Measurements from ENCODE around the gene RAVER2. TPM values are rescaled to one million over a fixed set of nuclear protein-coding genes. Genes with fewer than 3 reads are reported as not detected.

The RAVER2 gene
- total and polyA plus RNA-seq, 2 experiments from 2014 or later, result 7.8 to 24.6 TPM

DNA sequence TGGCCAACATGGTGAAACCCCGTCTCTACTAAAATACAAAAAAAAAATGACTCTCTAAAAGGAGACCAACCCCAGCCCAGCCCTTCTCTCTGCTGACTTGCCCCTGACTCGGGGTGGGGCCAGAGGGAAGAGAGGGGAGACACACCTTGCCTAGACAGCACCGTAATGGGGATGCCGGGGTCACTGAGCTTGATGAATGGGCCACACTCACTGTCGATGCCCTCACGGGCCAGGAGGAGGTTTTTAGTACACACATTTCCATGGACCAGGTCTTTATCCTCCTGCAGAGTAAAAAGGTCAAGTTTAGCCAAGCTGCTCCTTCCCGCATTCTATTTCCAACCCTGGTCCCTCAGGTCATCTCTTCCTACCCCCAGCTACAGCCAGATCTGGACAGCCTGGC lies 99.7 kb downstream of the RAVER2 start (continued):
- TF ChIP-seq STAT1 (IDR thresholded peaks at IDR 0.05; ENCODE audit: unreplicated experiment) (no peak), EZH2phosphoT487 (IDR thresholded peaks at IDR 0.05; ENCODE audit: unreplicated experiment) (no peak), POLR2AphosphoS5 (IDR thresholded peaks at IDR 0.05; ENCODE audit: low read depth) (no peak), EZH2 (IDR thresholded peaks at IDR 0.05; ENCODE audit: low read depth, unreplicated experiment) (no peak)

DNA sequence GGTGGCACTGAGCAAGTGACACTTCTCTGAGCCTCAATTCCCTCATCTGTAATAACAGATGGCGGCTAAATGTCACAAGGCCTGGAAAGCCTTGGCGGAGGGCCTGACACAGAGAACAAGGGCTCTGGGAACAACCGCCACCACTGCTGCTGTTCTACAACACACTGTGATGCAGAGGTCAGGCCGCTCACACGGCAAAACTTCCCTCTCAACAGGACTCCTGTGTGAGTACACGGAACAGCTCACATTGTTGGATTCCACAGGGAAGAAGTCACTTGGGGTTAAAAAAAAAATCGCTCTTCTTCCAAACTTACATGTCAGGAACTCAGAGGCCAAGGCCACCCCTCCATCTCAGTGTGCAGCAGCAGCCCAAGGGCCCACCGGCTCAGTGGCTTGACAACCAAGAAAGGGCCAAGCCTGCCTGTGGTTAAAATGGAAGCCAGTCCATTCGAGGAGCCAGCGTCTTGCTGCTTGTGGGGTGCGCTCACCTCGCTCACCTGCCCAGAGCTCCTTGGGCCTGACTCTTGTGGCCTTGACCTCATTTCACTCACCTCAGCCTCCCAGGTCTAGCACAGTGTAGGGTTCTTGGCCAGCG lies 101.1 kb downstream of the RAVER2 start:
- Histone ChIP-seq H3K36me3 (ENCODE audit: insufficient read depth) (no peaks in the 10 kb centered on the region; the same call in 1 of the 2 replicates), H2AFZ (no peak overlapping the region), H3K4me1 (ENCODE audit: insufficient read depth) (no peaks in the 10 kb centered on the region), H3K9me2 (ENCODE audit: insufficient read depth) (0 out of 2 replicates have a peak, but pooled peaks cover 6% of the 10 kb centered on the region), H3K4me2 (no peak overlapping the region), H3K27me3 (ENCODE audit: insufficient read depth) (no peaks in the 10 kb centered on the region), H4K20me1 (replicated peaks; ENCODE audit: insufficient read depth) (no peaks in the 10 kb centered on the region), H3K27ac (ENCODE audit: low read depth) (no peak overlapping the region), H3K79me2 (replicated peaks; ENCODE audit: insufficient read depth) (no peaks in the 10 kb centered on the region), H3F3A (replicated peaks; ENCODE audit: low read depth) (no peaks in the 10 kb centered on the region), H3K4me3 (no peak overlapping the region)
- ATAC-seq (no peak), DNase-seq (ENCODE audit: low spot score) (no peak)
- H3K4me1 Mint-ChIP-seq, result no peaks in the 10 kb centered on the region
- no peak for TF ChIP-seq EZH2phosphoT487 (IDR thresholded peaks at IDR 0.05; ENCODE audit: unreplicated experiment)
- TF ChIP-seq, protein P1, sequence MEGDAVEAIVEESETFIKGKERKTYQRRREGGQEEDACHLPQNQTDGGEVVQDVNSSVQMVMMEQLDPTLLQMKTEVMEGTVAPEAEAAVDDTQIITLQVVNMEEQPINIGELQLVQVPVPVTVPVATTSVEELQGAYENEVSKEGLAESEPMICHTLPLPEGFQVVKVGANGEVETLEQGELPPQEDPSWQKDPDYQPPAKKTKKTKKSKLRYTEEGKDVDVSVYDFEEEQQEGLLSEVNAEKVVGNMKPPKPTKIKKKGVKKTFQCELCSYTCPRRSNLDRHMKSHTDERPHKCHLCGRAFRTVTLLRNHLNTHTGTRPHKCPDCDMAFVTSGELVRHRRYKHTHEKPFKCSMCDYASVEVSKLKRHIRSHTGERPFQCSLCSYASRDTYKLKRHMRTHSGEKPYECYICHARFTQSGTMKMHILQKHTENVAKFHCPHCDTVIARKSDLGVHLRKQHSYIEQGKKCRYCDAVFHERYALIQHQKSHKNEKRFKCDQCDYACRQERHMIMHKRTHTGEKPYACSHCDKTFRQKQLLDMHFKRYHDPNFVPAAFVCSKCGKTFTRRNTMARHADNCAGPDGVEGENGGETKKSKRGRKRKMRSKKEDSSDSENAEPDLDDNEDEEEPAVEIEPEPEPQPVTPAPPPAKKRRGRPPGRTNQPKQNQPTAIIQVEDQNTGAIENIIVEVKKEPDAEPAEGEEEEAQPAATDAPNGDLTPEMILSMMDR (conservative IDR thresholded peaks at IDR 0.05; ENCODE audit: low read depth in 2 of 2), result no peak
- TF ChIP-seq NANOG (IDR thresholded peaks at IDR 0.05; ENCODE audit: borderline replicate concordance), result no peak
- no peak for TF ChIP-seq CREB1 (CRISPR knock-in tag; IDR thresholded peaks at IDR 0.05; ENCODE audit: low read depth)
- TF ChIP-seq, protein P2, sequence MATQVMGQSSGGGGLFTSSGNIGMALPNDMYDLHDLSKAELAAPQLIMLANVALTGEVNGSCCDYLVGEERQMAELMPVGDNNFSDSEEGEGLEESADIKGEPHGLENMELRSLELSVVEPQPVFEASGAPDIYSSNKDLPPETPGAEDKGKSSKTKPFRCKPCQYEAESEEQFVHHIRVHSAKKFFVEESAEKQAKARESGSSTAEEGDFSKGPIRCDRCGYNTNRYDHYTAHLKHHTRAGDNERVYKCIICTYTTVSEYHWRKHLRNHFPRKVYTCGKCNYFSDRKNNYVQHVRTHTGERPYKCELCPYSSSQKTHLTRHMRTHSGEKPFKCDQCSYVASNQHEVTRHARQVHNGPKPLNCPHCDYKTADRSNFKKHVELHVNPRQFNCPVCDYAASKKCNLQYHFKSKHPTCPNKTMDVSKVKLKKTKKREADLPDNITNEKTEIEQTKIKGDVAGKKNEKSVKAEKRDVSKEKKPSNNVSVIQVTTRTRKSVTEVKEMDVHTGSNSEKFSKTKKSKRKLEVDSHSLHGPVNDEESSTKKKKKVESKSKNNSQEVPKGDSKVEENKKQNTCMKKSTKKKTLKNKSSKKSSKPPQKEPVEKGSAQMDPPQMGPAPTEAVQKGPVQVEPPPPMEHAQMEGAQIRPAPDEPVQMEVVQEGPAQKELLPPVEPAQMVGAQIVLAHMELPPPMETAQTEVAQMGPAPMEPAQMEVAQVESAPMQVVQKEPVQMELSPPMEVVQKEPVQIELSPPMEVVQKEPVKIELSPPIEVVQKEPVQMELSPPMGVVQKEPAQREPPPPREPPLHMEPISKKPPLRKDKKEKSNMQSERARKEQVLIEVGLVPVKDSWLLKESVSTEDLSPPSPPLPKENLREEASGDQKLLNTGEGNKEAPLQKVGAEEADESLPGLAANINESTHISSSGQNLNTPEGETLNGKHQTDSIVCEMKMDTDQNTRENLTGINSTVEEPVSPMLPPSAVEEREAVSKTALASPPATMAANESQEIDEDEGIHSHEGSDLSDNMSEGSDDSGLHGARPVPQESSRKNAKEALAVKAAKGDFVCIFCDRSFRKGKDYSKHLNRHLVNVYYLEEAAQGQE (IDR thresholded peaks at IDR 0.05; ENCODE audit: unreplicated experiment), result no peak
- no peak for TF ChIP-seq JUNB (IDR thresholded peaks at IDR 0.05; ENCODE audit: unreplicated experiment)
- TF ChIP-seq ZNF114 (CRISPR knock-in tag; IDR thresholded peaks at IDR 0.05), result no peak
- TF ChIP-seq STAT1 (IDR thresholded peaks at IDR 0.05; ENCODE audit: unreplicated experiment), result no peak
- no peak for TF ChIP-seq POLR2AphosphoS5 (IDR thresholded peaks at IDR 0.05; ENCODE audit: low read depth)
- H3K4me3 Mint-ChIP-seq, result no peak overlapping the region
- H3K27me3 Mint-ChIP-seq (ENCODE audit: insufficient read depth, low read depth, poor library complexity), result peaks cover 8% of the 10 kb centered on the region
- H3K36me3 Mint-ChIP-seq (ENCODE audit: low read depth), result peaks cover 11% of the 10 kb centered on the region; the same call in 2 of the 3 replicates
- H3K9me3 Mint-ChIP-seq, result no peaks in the 10 kb centered on the region
- 0 out of 2 replicates have a peak overlapping the region, but pooled peaks have one; percentile 69 for H3K27ac Mint-ChIP-seq

Data from GM23338 (cell line).